H1 (cell line): ENCODE data around the gene CLEC14A. TPM values are rescaled to one million over a fixed set of nuclear protein-coding genes. Genes with fewer than 3 reads are reported as not detected.

ENCODE experiments used
- CTCF ChIA-PET: fragments of 300-600 bp; sonication (Branson Sonifier 250); formaldehyde crosslinking; loops from one replicate; lab custom pipeline; 2021; ENCODE audit not compliant: partially characterized antibody; lab: Charles Lee
- POLR2A ChIA-PET: fragments of 300-600 bp; sonication (Branson Sonifier 250); formaldehyde crosslinking; loops from one replicate; lab custom pipeline; 2021; ENCODE audit warnings: inconsistent platforms; ENCODE audit not compliant: partially characterized antibody; lab: Charles Lee
- DNase-seq, 2 experiments: peaks; one replicate each; pipeline versions ENCODE4 v3.0.0 to v3.0.0-alpha.2; 2010 to 2022; ENCODE audit warnings: low spot score in 2 of 2, low read depth in 1 of 2, mixed read lengths in 1 of 2
- FAIRE-seq: peaks from 2 replicates; lab custom pipeline; 2011; peaks lifted over from hg19 to GRCh38; lab: Jason Lieb, UNC
- H2AFZ ChIP-seq: 2 replicates; pipeline ENCODE4 v1.8.1; 2012; ENCODE audit warnings: low read length, inconsistent platforms
- H2AK5ac ChIP-seq: 2 replicates; pipeline ENCODE4 v1.6.1; 2013; ENCODE audit warnings: low read depth, low read length
- H2BK120ac ChIP-seq: replicated peaks from 2 replicates; pipeline ENCODE3; 2013; ENCODE audit warnings: low read depth, low read length, inconsistent platforms
- H2BK12ac ChIP-seq: 2 replicates; pipeline ENCODE4 v1.6.1; 2013; ENCODE audit warnings: low read depth, low read length
- H2BK15ac ChIP-seq: 2 replicates; pipeline ENCODE4 v1.6.1; 2013; ENCODE audit warnings: low read length
- H2BK20ac ChIP-seq: 2 replicates; pipeline ENCODE4 v1.6.1; 2013; ENCODE audit warnings: low read length
- H2BK5ac ChIP-seq: 2 replicates; pipeline ENCODE4 v1.6.1; 2013; ENCODE audit warnings: low read depth, low read length
- H3K14ac ChIP-seq: 2 replicates; pipeline ENCODE4 v1.6.1; 2013; ENCODE audit warnings: inconsistent platforms; ENCODE audit not compliant: insufficient read length
- H3K18ac ChIP-seq: 2 replicates; pipeline ENCODE4 v1.6.1; 2013; ENCODE audit warnings: low read length; ENCODE audit errors: extremely low read depth
- H3K23ac ChIP-seq: 2 replicates; pipeline ENCODE4 v1.6.1; 2013; ENCODE audit warnings: inconsistent platforms; ENCODE audit not compliant: insufficient read length
- H3K23me2 ChIP-seq: 2 replicates; pipeline ENCODE4 v1.6.1; 2013; ENCODE audit warnings: low read depth, low read length
- H3K27ac ChIP-seq: 2 replicates; pipeline ENCODE4 v1.6.1; 2011; ENCODE audit warnings: low read depth, low read length, inconsistent platforms
- H3K27me3 ChIP-seq, 4 experiments: replicated peaks in 1 of 4; 1 replicate in 1 of 4; 2 replicates in 3 of 4; pipeline versions ENCODE4 v1.6.1 to v1.8.1; 2011 to 2013; ENCODE audit warnings: low read length in 3 of 4, mild to moderate bottlenecking in 3 of 4, inconsistent platforms in 2 of 4, mixed read lengths in 2 of 4, moderate library complexity in 1 of 4; ENCODE audit not compliant: control insufficient read depth in 3 of 4, insufficient read depth in 3 of 4; ENCODE audit errors: extremely low read depth in 1 of 4
- H3K36me3 ChIP-seq, 4 experiments: 2 replicates each; pipeline versions ENCODE4 v1.6.1 to v1.8.1; 2011 to 2013; ENCODE audit warnings: mild to moderate bottlenecking in 4 of 4, low read length in 3 of 4, moderate library complexity in 2 of 4, control low read depth in 1 of 4, inconsistent platforms in 1 of 4; ENCODE audit not compliant: insufficient read depth in 4 of 4, control insufficient read depth in 2 of 4
- H3K4ac ChIP-seq: replicated peaks from 2 replicates; pipeline ENCODE3; 2013; ENCODE audit warnings: low read length, low read depth, mixed read lengths, inconsistent platforms; ENCODE audit not compliant: insufficient read length
- H3K4me1 ChIP-seq, 4 experiments: replicated peaks in 1 of 4; 1 replicate in 1 of 4; 2 replicates in 3 of 4; pipeline versions ENCODE4 v1.6.1 to v1.8.1; 2011 to 2013; ENCODE audit warnings: low read length in 3 of 4, inconsistent platforms in 2 of 4, mixed read lengths in 1 of 4; ENCODE audit not compliant: insufficient read depth in 4 of 4, control insufficient read depth in 3 of 4
- H3K4me2 ChIP-seq, 2 experiments: 2 replicates each; pipeline versions ENCODE4 v1.6.1 to v1.8.1; 2011 to 2013; ENCODE audit warnings: low read depth in 2 of 2, low read length in 2 of 2, control low read depth in 1 of 2, inconsistent platforms in 1 of 2, mild to moderate bottlenecking in 1 of 2; ENCODE audit not compliant: insufficient read depth in 1 of 2
- H3K4me3 ChIP-seq, 4 experiments: fragments of 200-600, 300-600 bp in 1 of 4; sonication (generic), shearing (Covaris generic), sonication (Bioruptor Twin) in 1 of 4; 2 replicates each; pipeline versions ENCODE4 v1.5.1 to v1.8.1; 2011 to 2016; ENCODE audit warnings: low read length in 4 of 4, low read depth in 3 of 4, control low read depth in 2 of 4, inconsistent platforms in 2 of 4, mild to moderate bottlenecking in 2 of 4, mixed read lengths in 1 of 4, moderate library complexity in 1 of 4; ENCODE audit not compliant: insufficient read depth in 2 of 4; ENCODE audit errors: extremely low read depth in 1 of 4
- H3K56ac ChIP-seq: replicated peaks from 2 replicates; pipeline ENCODE3; 2013; ENCODE audit warnings: low read depth, mild to moderate bottlenecking, mixed read lengths, low read length, inconsistent platforms; ENCODE audit not compliant: insufficient read length
- H3K79me1 ChIP-seq: 2 replicates; pipeline ENCODE4 v1.6.1; 2013; ENCODE audit warnings: low read depth, low read length, control low read depth
- H3K79me2 ChIP-seq, 2 experiments: 2 replicates each; pipeline versions ENCODE4 v1.6.1 to v1.8.1; 2012 to 2013; ENCODE audit warnings: low read length in 2 of 2, mild to moderate bottlenecking in 2 of 2, inconsistent platforms in 1 of 2; ENCODE audit not compliant: insufficient read depth in 2 of 2, control insufficient read depth in 1 of 2
- H3K9ac ChIP-seq, 4 experiments: replicated peaks in 1 of 4; 1 replicate in 1 of 4; 2 replicates in 3 of 4; pipeline versions ENCODE4 v1.6.1 to v1.8.1; 2011 to 2013; ENCODE audit warnings: low read depth in 3 of 4, low read length in 3 of 4, control low read depth in 2 of 4, mild to moderate bottlenecking in 2 of 4, moderate library complexity in 2 of 4, inconsistent platforms in 1 of 4; ENCODE audit errors: extremely low read depth in 1 of 4
- H3K9me3 ChIP-seq, 2 experiments: 2 replicates each; pipeline versions ENCODE4 v1.6.1 to v1.8.1; 2012 to 2013; ENCODE audit warnings: mild to moderate bottlenecking in 2 of 2, moderate library complexity in 2 of 2, control low read depth in 1 of 2, inconsistent platforms in 1 of 2, low read depth in 1 of 2, low read length in 1 of 2, mixed read lengths in 1 of 2; ENCODE audit not compliant: insufficient read depth in 2 of 2
- H4K20me1 ChIP-seq, 2 experiments: replicated peaks in 1 of 2; 2 replicates each; pipeline versions ENCODE3 to v1.8.1; 2011 to 2013; ENCODE audit warnings: inconsistent platforms in 2 of 2, low read length in 2 of 2, mild to moderate bottlenecking in 1 of 2; ENCODE audit not compliant: insufficient read depth in 2 of 2, control insufficient read depth in 1 of 2
- H4K5ac ChIP-seq: 2 replicates; pipeline ENCODE4 v1.6.1; 2013; ENCODE audit warnings: low read length, low read depth, mixed read lengths, inconsistent platforms; ENCODE audit not compliant: insufficient read length
- H4K8ac ChIP-seq: 2 replicates; pipeline ENCODE4 v1.8.0; 2013; ENCODE audit warnings: mild to moderate bottlenecking, moderate library complexity, low read length, inconsistent platforms; ENCODE audit not compliant: insufficient read depth; ENCODE audit errors: extremely low read depth
- H4K91ac ChIP-seq: replicated peaks from 2 replicates; pipeline ENCODE3; 2013; ENCODE audit warnings: low read length, mixed read lengths, inconsistent platforms; ENCODE audit not compliant: insufficient read length
- CHD2 ChIP-seq: IDR thresholded peaks from 2 replicates; pipeline ENCODE4 v1.6.1; 2012; ENCODE audit warnings: low read length, improper control_type of control experiment
- POLR2A ChIP-seq, 2 experiments: IDR thresholded peaks; 1 replicate in 1 of 2; 2 replicates in 1 of 2; pipeline ENCODE4 v1.6.1; 2011; ENCODE audit warnings: low read depth in 2 of 2, low read length in 2 of 2, mild to moderate bottlenecking in 2 of 2; ENCODE audit errors: control extremely low read depth in 1 of 2
- POLR2AphosphoS5 ChIP-seq: IDR thresholded peaks from 2 replicates; pipeline ENCODE4 v1.6.1; 2011; ENCODE audit warnings: low read depth, low read length
- POU5F1 ChIP-seq: IDR thresholded peaks from 2 replicates; pipeline ENCODE4 v1.6.1; 2011; ENCODE audit warnings: low read depth, mild to moderate bottlenecking, low read length, moderate library complexity
- WGBS, 2 experiments: shearing (Covaris generic) in 1 of 2; methylation state at CpG; one replicate each; pipeline versions ENCODE4 v1.1.6 to v1.1.7; 2013 to 2015; ENCODE audit warnings: low lambda C conversion rate in 2 of 2, mixed read lengths in 2 of 2, inconsistent platforms in 1 of 2, low coverage in 1 of 2, missing lambda C conversion rate in 1 of 2; ENCODE audit not compliant: insufficient replicate concordance in 2 of 2, insufficient coverage in 1 of 2, insufficient read length in 1 of 2; ENCODE audit errors: extremely low coverage in 1 of 2, missing lambda C conversion rate in 1 of 2; 5-methylcytosine and 5-hydroxymethylcytosine counted together
- polyA plus RNA-seq, 7 experiments: library from polyadenylated mRNA; depleted of rRNA in 3 of 7; stranded (reverse) in 5 of 7; unstranded in 2 of 7; fragments of >200 nt in 5 of 7; fragments of 200-250 nt in 2 of 7; gene quantifications; 1 replicate in 5 of 7; 2 replicates in 1 of 7; 4 replicates in 1 of 7; pipeline versions ENCODE4 v1.2.1 to v1.2.3, GENCODE V29; 2011 to 2013; ENCODE audit warnings: missing spikeins in 2 of 7, mixed read lengths in 2 of 7
- total RNA-seq: library from RNA; stranded (reverse); fragmentation: NEBNext Ultra II Directional; extraction: Animal tissue kit (Norgen Biotek cat#: 25700); gene quantifications from 2 replicates; pipeline ENCODE4 v1.2.1, GENCODE V29; 2021

Gene CLEC14A
- total and polyA plus RNA-seq, 2 of the 8 experiments (the other 6 are each of a cell fraction or from before 2014, with no cell fraction given) = 0.09 to 0.13 TPM

DNA sequence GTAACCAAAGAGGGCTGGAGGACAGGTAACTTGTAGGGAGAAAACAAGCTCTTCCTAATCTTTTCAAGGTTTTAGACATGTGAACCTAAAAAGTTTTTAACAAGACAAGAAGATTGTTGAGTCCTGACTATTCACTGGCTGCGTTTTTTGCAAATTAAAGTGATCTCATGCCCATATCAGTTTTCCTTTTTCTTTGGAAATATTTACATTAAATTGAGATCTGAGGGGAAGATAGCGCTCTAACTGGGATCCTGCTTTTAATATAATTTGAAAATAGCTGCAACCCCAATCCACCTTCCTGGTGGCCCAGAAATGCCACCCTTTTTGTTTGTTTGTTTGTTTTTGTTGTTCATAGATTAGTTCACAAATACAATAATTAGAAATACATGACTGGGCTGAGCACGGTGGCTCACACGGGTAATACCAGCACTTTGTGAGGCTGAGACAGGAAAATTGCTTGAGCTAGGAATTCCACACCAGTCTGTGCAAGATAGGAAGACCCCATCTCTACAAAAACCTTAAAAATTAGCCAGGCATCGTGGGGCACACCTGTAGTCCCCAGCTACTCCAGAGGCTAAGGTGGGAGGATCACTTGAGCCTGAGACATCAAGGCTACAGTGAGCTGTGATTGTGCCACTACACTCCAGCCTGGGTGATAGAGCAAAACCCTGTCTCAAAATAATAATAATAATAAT is 50.6 kb downstream of the CLEC14A start:
- Histone ChIP-seq H2AFZ (no peak overlapping the region), H3K56ac (no peak overlapping the region), H3K4ac (no peak overlapping the region), H3K4me2 (no peak overlapping the region), H3K14ac (no peak overlapping the region), H4K8ac (no peak overlapping the region), H3K4me1 (peaks cover 3 to 20% (median 12%) of the 10 kb centered on the region in 4 experiments), H2BK20ac (no peak overlapping the region), H3K27ac (no peak overlapping the region), H3K79me2 (no peaks in the 10 kb centered on the region), H4K91ac (no peak overlapping the region), H3K23me2 (peaks cover 12% of the 10 kb centered on the region), H3K27me3 (peaks cover 36 to 47% (median 44%) of the 10 kb centered on the region in 4 experiments), H4K5ac (no peak overlapping the region), H2AK5ac (no peak overlapping the region), H4K20me1 (peaks cover 8 to 12% of the 10 kb centered on the region in 2 experiments), H2BK5ac (no peak overlapping the region), H2BK15ac (no peak overlapping the region), H3K9me3 (peaks cover 4 to 7% of the 10 kb centered on the region in 2 experiments; a peak in 2 of 4 replicates), H3K4me3 (no peak overlapping the region), H3K18ac (no peak overlapping the region), H3K9ac (no peak overlapping the region), H2BK12ac (no peak overlapping the region), H3K36me3 (peaks cover 0 to 10% (median 5%) of the 10 kb centered on the region in 4 experiments; a peak in 6 of 8 replicates), H3K79me1 (no peaks in the 10 kb centered on the region), H3K23ac (no peak overlapping the region), H2BK120ac (no peak overlapping the region)
- FAIRE-seq (no peak), DNase-seq (no peak)
- ChIA-PET CTCF (interaction anchor here (0.7 to 1.6 kb wide), 6 partner anchors 8 to 396 kb away, joined by 3 to 5 read pairs (median 4); no protein-coding TSS in a partner anchor), POLR2A (interaction anchor here (0.7 to 8.9 kb wide), 34 partner anchors 9 to 521 kb away, joined by 3 to 70 read pairs (median 4); partner anchors contain the start of gene CLEC14A)
- WGBS, 2 experiments = 70% methylated on average over 5 of the region's 5 CpGs; no CpG with 5 or more reads in 1 of the 2 experiments
- peak; percentile 32 to 76 for TF ChIP-seq POLR2A (IDR thresholded peaks at IDR 0.05; ENCODE audit: control extremely low read depth in 1 of 2, low read depth in 2 of 2, low read length in 2 of 2)
- peak; percentile 64 for TF ChIP-seq POLR2AphosphoS5
- TF ChIP-seq CHD2 = no peak
- no peak for TF ChIP-seq POU5F1
